Activated T-cell treated with anti-CD3 and anti-CD28 coated beads, Interleukin-2, amount 50 U/mL, for 4 hours (primary cell): ENCODE measurements around the gene DPP6. TPM values are rescaled to one million over a fixed set of nuclear protein-coding genes. Genes with fewer than 3 reads are reported as not detected.
"Not testable (repeated sequence)": the region's sequence is repeated elsewhere in the genome, so short reads cannot be mapped to it uniquely, and the experiment has no call there.

ENCODE experiments used
- ATAC-seq, 2 donors: fragments of 200-7000 bp; cut with Tn5 transposase; one replicate each; pipeline ENCODE4 v1.10.0; 2021
- DNase-seq: peaks from one replicate; pipeline ENCODE4 v3.0.0-alpha.2; 2020
- H3K27me3 Mint-ChIP-seq: one replicate; pipeline ENCODE4 v1.8.0; 2021; ENCODE audit warnings: low read depth, mixed read lengths
- H3K36me3 Mint-ChIP-seq: one replicate; pipeline ENCODE4 v1.8.0; 2022; ENCODE audit warnings: mixed read lengths; ENCODE audit not compliant: insufficient read depth
- H3K4me1 Mint-ChIP-seq: one replicate; pipeline ENCODE4 v1.8.0; 2021; ENCODE audit warnings: low read depth, mixed read lengths
- H3K4me3 Mint-ChIP-seq: one replicate; pipeline ENCODE4 v1.8.0; 2021; ENCODE audit warnings: mild to moderate bottlenecking, moderate library complexity, mixed read lengths
- H3K9me3 Mint-ChIP-seq: one replicate; pipeline ENCODE4 v1.8.0; 2021; ENCODE audit warnings: mixed read lengths
- total RNA-seq, 3 donors: library from RNA; stranded (reverse); gene quantifications; one replicate each; pipeline ENCODE4 v1.2.1, GENCODE V29; 2021

The DPP6 gene
- total RNA-seq, 3 donors from 2014 or later: not detected

DNA sequence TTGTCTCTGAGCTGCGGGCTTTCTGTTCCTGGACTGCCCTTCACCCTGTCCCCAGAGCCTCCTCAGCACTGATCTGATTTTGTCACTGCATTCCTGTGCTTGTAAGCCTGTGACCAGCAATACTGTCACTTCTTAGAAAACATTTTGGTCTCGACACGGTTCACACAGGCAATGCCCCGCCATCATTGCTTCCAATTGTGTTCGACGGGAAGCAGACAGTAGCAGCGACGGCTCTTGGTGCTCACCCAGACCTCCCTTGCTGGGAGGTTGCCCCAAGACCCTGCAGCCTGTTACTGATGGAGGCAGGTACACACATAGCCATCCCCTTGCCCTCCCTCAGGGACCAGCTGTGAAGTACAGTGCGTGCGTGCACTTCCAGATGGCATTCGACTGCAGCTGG lies 99.1 kb downstream of the DPP6 start:
- H3K27me3 Mint-ChIP-seq, H3K36me3 Mint-ChIP-seq, DNase-seq, H3K9me3 Mint-ChIP-seq, H3K4me3 Mint-ChIP-seq, ATAC-seq, H3K4me1 Mint-ChIP-seq: not testable (repeated sequence)

DNA sequence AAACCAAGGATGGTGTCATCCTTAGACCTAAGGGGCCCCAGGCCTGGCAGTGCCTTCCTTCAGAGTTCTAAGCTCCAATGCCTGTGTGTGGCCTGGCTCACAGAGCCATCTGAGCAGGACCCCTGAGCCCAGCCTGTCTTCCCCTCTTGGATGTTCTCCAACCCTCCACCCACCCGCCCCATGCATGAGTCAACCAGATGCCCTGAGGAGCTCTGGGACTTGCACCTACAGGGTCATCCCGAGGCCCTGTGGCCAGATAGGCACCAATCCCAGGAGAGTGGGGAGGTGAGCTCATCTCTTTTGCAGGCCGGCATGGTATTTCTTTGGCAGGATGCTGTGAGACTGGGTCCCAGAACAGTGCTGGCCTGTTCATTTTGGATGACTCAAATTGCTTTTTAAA lies 103.7 kb downstream of the DPP6 start:
- H3K27me3 Mint-ChIP-seq, H3K4me1 Mint-ChIP-seq, H3K9me3 Mint-ChIP-seq, H3K36me3 Mint-ChIP-seq, ATAC-seq, H3K4me3 Mint-ChIP-seq, DNase-seq: not testable (repeated sequence)

GRCh38 chr7:154162921-154163320 lies 110.7 kb downstream of the DPP6 start:
- not testable (repeated sequence) for H3K4me3 Mint-ChIP-seq, ATAC-seq, DNase-seq, H3K9me3 Mint-ChIP-seq, H3K36me3 Mint-ChIP-seq, H3K4me1 Mint-ChIP-seq, H3K27me3 Mint-ChIP-seq

DNA sequence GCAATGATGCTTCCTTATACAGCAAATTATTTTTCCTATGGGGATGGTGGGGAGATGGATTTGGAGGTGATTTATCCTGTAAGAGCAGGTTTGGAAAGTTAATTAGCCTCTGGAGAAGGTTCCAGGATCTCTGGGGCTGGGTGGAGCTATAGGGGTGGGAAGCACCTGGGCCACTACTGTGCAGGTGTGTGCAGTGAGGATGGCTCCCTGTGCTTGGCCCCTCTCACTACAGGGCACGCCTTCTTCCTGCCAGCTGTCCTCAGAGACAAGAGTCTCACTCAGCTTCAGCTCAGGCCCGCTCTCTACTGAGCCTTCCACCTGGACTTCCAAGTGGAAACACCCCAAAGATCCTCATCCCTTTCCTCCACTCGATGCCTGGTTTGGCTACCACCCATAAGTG lies 111.4 kb downstream of the DPP6 start:
- not testable (repeated sequence) for H3K27me3 Mint-ChIP-seq, DNase-seq, H3K36me3 Mint-ChIP-seq, H3K9me3 Mint-ChIP-seq, ATAC-seq, H3K4me1 Mint-ChIP-seq, H3K4me3 Mint-ChIP-seq

- Mint-ChIP-seq H3K9me3 (peaks cover 4% of the 10 kb centered on the region), H3K4me3 (no peak overlapping the region), H3K27me3 (no peaks in the 10 kb centered on the region), H3K4me1 (no peaks in the 10 kb centered on the region), H3K36me3 (no peaks in the 10 kb centered on the region)
- ATAC-seq (no peak), DNase-seq (no peak)
These were observed 114.9 kb downstream of the DPP6 start for GRCh38 chr7:154167051-154167450.

DNA sequence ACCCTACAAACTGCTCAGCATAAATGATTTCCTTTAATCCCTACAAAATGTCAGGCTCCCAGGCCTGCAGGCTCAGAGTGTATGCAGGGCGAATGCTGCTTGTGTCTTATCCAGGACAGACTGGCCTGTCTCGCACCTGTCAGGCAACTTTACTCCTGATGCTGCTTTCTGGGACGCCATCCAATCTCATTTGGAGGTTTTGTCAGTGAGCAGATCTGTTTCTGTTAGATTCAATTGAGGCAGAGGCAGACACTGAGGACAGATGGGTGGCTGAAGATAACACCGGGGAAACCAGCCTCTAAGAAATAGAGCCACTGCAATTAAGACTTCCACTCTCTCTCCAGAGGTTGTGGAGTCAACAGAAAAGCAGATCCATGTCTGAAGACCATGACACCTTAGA lies 115.6 kb downstream of the DPP6 start:
- ATAC-seq: no peak
- no peaks in the 10 kb centered on the region for H3K36me3 Mint-ChIP-seq
- no peaks in the 10 kb centered on the region for H3K27me3 Mint-ChIP-seq
- no peak overlapping the region for H3K4me3 Mint-ChIP-seq
- no peak for DNase-seq
- H3K4me1 Mint-ChIP-seq: no peaks in the 10 kb centered on the region
- peaks cover 4% of the 10 kb centered on the region for H3K9me3 Mint-ChIP-seq

DNA sequence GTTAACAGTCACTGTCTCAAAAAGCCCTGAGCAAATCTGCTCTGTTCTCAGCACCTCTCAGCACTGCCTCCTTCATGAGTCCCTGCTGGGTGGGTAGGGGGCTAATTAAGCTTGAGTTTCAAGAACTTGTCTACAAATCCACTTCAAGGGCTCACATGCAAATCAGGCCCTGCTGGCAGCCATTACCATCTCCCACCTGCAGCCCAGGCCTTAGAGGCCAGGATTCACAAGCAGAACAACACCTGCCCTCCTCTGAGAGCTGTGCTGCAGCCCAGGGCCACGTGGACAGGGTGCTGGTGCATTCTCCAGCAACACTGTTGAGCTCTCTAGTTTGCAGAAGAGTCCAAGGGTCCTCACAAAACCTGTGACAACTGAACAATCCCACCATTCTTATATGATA lies 119.2 kb downstream of the DPP6 start:
- no peak for ATAC-seq
- Mint-ChIP-seq H3K4me3 (no peak overlapping the region), H3K27me3 (no peaks in the 10 kb centered on the region), H3K9me3 (no peaks in the 10 kb centered on the region), H3K36me3 (no peaks in the 10 kb centered on the region), H3K4me1 (no peaks in the 10 kb centered on the region)
- no peak for DNase-seq

DNA sequence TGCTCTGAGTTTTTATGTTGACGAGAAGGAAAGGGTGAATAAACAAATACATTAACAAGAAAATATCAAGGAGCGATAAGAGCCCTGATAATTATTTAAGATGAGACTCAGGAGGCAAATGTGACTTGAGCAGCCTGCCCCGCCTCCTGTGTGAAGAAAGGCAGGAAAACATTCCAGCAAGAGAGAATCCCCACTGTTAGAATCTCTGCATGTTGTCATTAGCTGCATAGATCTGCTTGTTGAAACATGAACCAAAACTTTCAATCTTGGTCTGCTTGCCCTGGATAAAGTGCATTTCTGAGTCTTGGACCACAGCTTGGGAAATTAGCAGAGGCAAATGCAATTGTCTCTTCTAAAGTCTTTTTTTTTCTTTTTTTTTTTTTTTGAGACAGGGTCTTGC lies 120.0 kb downstream of the DPP6 start:
- Mint-ChIP-seq H3K9me3 (no peaks in the 10 kb centered on the region), H3K4me3 (no peak overlapping the region), H3K27me3 (no peaks in the 10 kb centered on the region), H3K4me1 (no peaks in the 10 kb centered on the region), H3K36me3 (no peaks in the 10 kb centered on the region)
- no peak for DNase-seq
- no peak for ATAC-seq

DNA sequence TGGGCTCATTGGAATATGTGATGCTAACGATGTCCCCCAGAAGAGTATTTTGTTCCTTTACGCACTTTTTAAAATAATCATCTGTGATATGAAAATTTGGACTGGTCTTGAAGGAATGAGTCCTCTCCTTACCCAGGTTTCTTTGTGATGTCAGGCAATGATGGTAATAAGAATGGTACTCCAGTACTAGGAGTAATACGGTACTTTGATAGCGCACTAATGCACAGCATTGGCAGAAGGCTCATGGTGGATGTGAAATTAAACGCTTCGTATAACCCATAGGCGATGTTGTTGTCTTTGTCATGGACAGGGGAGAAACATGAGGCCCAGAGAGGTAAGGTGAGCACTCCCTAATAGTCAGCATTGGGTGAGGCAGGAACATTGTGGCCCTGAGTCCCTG lies 125.4 kb downstream of the DPP6 start:
- DNase-seq: no peak
- Mint-ChIP-seq H3K4me1 (no peaks in the 10 kb centered on the region), H3K9me3 (no peaks in the 10 kb centered on the region), H3K36me3 (no peaks in the 10 kb centered on the region), H3K4me3 (no peak overlapping the region), H3K27me3 (no peaks in the 10 kb centered on the region)
- no peak for ATAC-seq

DNA sequence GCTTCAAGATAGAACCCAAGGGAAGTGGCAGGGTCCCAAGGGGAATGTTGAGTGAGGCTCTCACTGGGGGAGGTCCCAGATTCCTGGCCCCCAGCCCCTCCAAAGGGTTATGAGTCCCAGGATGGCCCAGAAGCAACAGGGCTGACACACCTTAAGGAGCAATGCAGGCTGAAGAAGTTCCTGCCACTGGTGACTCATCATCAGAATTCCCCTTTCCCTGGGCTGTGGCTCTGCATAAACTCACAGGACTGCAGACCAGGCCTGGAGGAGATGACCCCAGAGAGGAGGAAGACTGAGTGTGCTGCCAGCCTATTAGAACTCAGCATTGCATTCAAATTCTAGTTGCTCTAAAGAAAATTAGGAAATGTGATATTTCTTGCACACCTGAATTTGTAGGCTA lies 126.7 kb downstream of the DPP6 start:
- H3K4me3 Mint-ChIP-seq: no peak overlapping the region
- peaks cover 6% of the 10 kb centered on the region for H3K9me3 Mint-ChIP-seq
- no peaks in the 10 kb centered on the region for H3K36me3 Mint-ChIP-seq
- no peaks in the 10 kb centered on the region for H3K4me1 Mint-ChIP-seq
- peaks cover 2% of the 10 kb centered on the region for H3K27me3 Mint-ChIP-seq
- ATAC-seq: no peak
- no peak for DNase-seq

- ATAC-seq (no peak), DNase-seq (no peak)
- Mint-ChIP-seq H3K27me3 (peaks cover 2% of the 10 kb centered on the region), H3K9me3 (peaks cover 6% of the 10 kb centered on the region), H3K4me3 (no peak overlapping the region), H3K36me3 (no peaks in the 10 kb centered on the region), H3K4me1 (no peaks in the 10 kb centered on the region)
These were observed 131.3 kb downstream of the DPP6 start for GRCh38 chr7:154183482-154183881.

GRCh38 chr7:154183946-154184345 lies 131.7 kb downstream of the DPP6 start:
- peaks cover 2% of the 10 kb centered on the region for H3K27me3 Mint-ChIP-seq
- DNase-seq: no peak
- peaks cover 6% of the 10 kb centered on the region for H3K9me3 Mint-ChIP-seq
- H3K4me3 Mint-ChIP-seq: no peak overlapping the region
- H3K4me1 Mint-ChIP-seq: no peaks in the 10 kb centered on the region
- no peak for ATAC-seq
- H3K36me3 Mint-ChIP-seq: no peaks in the 10 kb centered on the region

- H3K9me3 Mint-ChIP-seq: peaks cover 6% of the 10 kb centered on the region
- ATAC-seq: no peak
- DNase-seq: no peak
- H3K4me3 Mint-ChIP-seq: no peak overlapping the region
- H3K36me3 Mint-ChIP-seq: no peaks in the 10 kb centered on the region
- peaks cover 2% of the 10 kb centered on the region for H3K27me3 Mint-ChIP-seq
- no peaks in the 10 kb centered on the region for H3K4me1 Mint-ChIP-seq
These were observed 134.6 kb downstream of the DPP6 start for GRCh38 chr7:154186811-154187210.

DNA sequence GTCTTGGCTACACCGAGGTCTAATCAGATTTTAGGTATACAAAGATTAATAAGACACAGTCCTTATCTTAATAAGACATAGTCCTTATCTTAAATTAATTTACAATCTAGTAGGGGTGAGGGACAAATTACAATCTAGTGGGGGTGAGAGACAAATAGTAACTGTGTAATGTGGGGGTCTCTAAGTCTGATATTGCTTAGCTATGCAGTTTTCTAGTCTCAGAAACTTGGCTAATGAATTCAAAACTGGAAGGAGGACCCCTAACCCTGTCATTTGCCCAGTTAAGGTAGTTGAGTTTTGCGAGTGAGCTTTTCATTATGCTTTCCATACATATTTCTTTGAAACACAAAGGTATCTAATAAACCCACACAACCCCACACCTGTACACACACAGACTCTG lies 136.1 kb downstream of the DPP6 start:
- no peak for ATAC-seq
- H3K9me3 Mint-ChIP-seq: no peaks in the 10 kb centered on the region
- no peaks in the 10 kb centered on the region for H3K36me3 Mint-ChIP-seq
- no peak overlapping the region for H3K4me3 Mint-ChIP-seq
- no peak for DNase-seq
- peaks cover 2% of the 10 kb centered on the region for H3K27me3 Mint-ChIP-seq
- H3K4me1 Mint-ChIP-seq: no peaks in the 10 kb centered on the region

DNA sequence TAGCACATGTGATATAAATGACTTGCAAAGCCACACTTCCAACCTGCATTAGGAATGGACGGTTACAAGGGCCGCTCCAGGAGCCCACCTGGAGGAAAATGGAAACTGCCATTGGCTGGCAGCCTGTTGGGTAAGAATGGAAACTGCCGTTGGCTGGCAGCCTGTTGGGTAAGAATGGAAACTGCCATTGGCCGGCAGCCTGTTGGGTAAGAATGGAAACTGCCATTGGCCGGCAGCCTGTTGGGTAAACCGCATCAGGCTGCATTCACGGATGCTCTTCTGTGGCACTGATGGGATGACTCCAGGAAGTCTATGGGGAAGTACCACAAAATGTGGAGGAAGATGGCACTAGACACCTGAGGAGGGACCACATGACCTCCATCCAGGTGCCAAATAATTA lies 143.1 kb downstream of the DPP6 start:
- Mint-ChIP-seq H3K4me3 (no peak overlapping the region), H3K36me3 (no peaks in the 10 kb centered on the region), H3K9me3 (no peaks in the 10 kb centered on the region), H3K4me1 (no peaks in the 10 kb centered on the region), H3K27me3 (no peaks in the 10 kb centered on the region)
- DNase-seq (no peak), ATAC-seq (no peak)

GRCh38 chr7:154198481-154198880 lies 146.3 kb downstream of the DPP6 start:
- no peak overlapping the region for H3K4me3 Mint-ChIP-seq
- H3K9me3 Mint-ChIP-seq: no peaks in the 10 kb centered on the region
- DNase-seq (no peak), ATAC-seq (no peak)
- no peaks in the 10 kb centered on the region for H3K4me1 Mint-ChIP-seq
- no peaks in the 10 kb centered on the region for H3K36me3 Mint-ChIP-seq
- no peaks in the 10 kb centered on the region for H3K27me3 Mint-ChIP-seq
